ENCODE measurements around the gene DUS1L. TPM values are rescaled to one million over a fixed set of nuclear protein-coding genes. Genes with fewer than 3 reads are reported as not detected.

Gene DUS1L
- total and polyA plus RNA-seq, 2 donors (not counting 1 experiment from before 2014, with no cell fraction given) = 109 to 241 TPM

- H3K4me1 Mint-ChIP-seq = no peaks in the 10 kb centered on the region
- DNase-seq = no peak
These were observed 23.5 kb upstream of the DUS1L start for GRCh38 chr17:82088838-82089722.

More at GRCh38 chr17:82088838-82089722, 23.5 kb upstream of the DUS1L start:
- Mint-ChIP-seq H3K27me3 (no peaks in the 10 kb centered on the region), H3K9me3 (ENCODE audit: insufficient read depth) (no peaks in the 10 kb centered on the region), H3K4me3 (no peak overlapping the region), H3K27ac (no peak overlapping the region)
- Histone ChIP-seq H3K79me2 (ENCODE audit: control insufficient read depth, insufficient read depth, low read length) (peaks cover 9% of the 10 kb centered on the region), H4K20me1 (ENCODE audit: control insufficient read depth, insufficient read depth, low read length, poor library complexity, severe bottlenecking) (no peaks in the 10 kb centered on the region), H3K4me2 (replicated peaks; ENCODE audit: low read depth, low read length, poor library complexity, severe bottlenecking) (no peak overlapping the region), H3K9ac (ENCODE audit: low read length) (no peak overlapping the region), H2AFZ (ENCODE audit: insufficient read depth, low read depth, low read length, poor library complexity, severe bottlenecking) (no peak overlapping the region), H3K9me3 (ENCODE audit: control extremely low read depth in 1 of 3, control insufficient read depth in 2 of 3, insufficient read depth in 1 of 3, low read length in 2 of 3) (no peaks in the 10 kb centered on the region), H3K27me3 (replicated peaks in 1 of 4; ENCODE audit: control extremely low read depth in 1 of 4, control insufficient read depth in 3 of 4, insufficient read depth in 4 of 4, low read length in 3 of 4) (no peaks in the 10 kb centered on the region), H3K4me3 (ENCODE audit: control extremely low read depth in 1 of 5, extremely low read depth in 1 of 5, insufficient read depth in 1 of 5, low read depth in 2 of 5, low read length in 4 of 5) (no peak overlapping the region), H3K36me3 (replicated peaks in 1 of 2; ENCODE audit: control extremely low read depth in 1 of 2, control insufficient read depth in 1 of 2, extremely low read depth in 1 of 2, insufficient read depth in 2 of 2, low read length in 1 of 2) (peaks cover 0 to 72% of the 10 kb centered on the region in 2 experiments), H3K27ac (ENCODE audit: low read length in 2 of 2) (no peak overlapping the region), H3K4me1 (ENCODE audit: control insufficient read depth in 2 of 2, insufficient read depth in 2 of 2, low read length in 2 of 2) (no peaks in the 10 kb centered on the region)
- ChIA-PET POLR2A (no interaction called here), CTCF (no interaction called here)
- TF ChIP-seq EZH2 (IDR thresholded peaks at IDR 0.05; ENCODE audit: borderline replicate concordance, insufficient read depth, low read depth, low read length, poor library complexity, severe bottlenecking) (no peak), CTCF (IDR thresholded peaks at IDR 0.05) (no peak)
- WGBS (ENCODE audit: insufficient coverage) = 96% methylated on average over 46 of the region's 47 CpGs
- ATAC-seq (ENCODE audit: low read depth) = no peak
- intact Hi-C loops (cut with micrococcal nuclease) = no loop called here
